ENCODE measurements around the gene MRPS15. TPM values are rescaled to one million over a fixed set of nuclear protein-coding genes. Genes with fewer than 3 reads are reported as not detected.
A peak's percentile ranks its signal among the peaks of the same experiment; 100 is the strongest.

The MRPS15 gene
- total RNA-seq, 2 experiments from 2014 or later, result 137 to 149 TPM

- H3K27me3 Mint-ChIP-seq, result no peaks in the 10 kb centered on the region
- no peak overlapping the region for H3K4me3 Mint-ChIP-seq
- H3K36me3 Mint-ChIP-seq, result no peaks in the 10 kb centered on the region
These were observed 11.9 kb upstream of the MRPS15 start for GRCh38 chr1:36475910-36476604.

GRCh38 chr1:36475341-36475740, 11.2 kb upstream of the MRPS15 start:
- Mint-ChIP-seq H3K4me1 (no peaks in the 10 kb centered on the region), H3K27me3 (no peaks in the 10 kb centered on the region), H3K36me3 (no peaks in the 10 kb centered on the region), H3K4me3 (no peak overlapping the region), H3K27ac (no peak overlapping the region), H3K9me3 (no peaks in the 10 kb centered on the region)
- DNase-seq, result no peak

More at GRCh38 chr1:36475910-36476604, 11.9 kb upstream of the MRPS15 start:
- no peak overlapping the region for H3K27ac Mint-ChIP-seq
- H3K4me1 Mint-ChIP-seq, result no peaks in the 10 kb centered on the region
- no peaks in the 10 kb centered on the region for H3K9me3 Mint-ChIP-seq
- DNase-seq, result no peak

- Mint-ChIP-seq H3K27ac (no peak overlapping the region), H3K36me3 (no peaks in the 10 kb centered on the region), H3K4me1 (no peaks in the 10 kb centered on the region), H3K27me3 (no peaks in the 10 kb centered on the region), H3K4me3 (no peak overlapping the region), H3K9me3 (no peaks in the 10 kb centered on the region)
- no peak for DNase-seq
These were observed 8.5 kb upstream of the MRPS15 start for GRCh38 chr1:36472656-36473055.

GRCh38 chr1:36471830-36472641, 7.9 kb upstream of the MRPS15 start:
- Mint-ChIP-seq H3K9me3 (no peaks in the 10 kb centered on the region), H3K27ac (no peak overlapping the region)

GRCh38 chr1:36469163-36469562, 5.0 kb upstream of the MRPS15 start:
- DNase-seq, result no peak
- no peaks in the 10 kb centered on the region for H3K27me3 Mint-ChIP-seq
- no peak overlapping the region for H3K4me3 Mint-ChIP-seq
- no peak overlapping the region for H3K27ac Mint-ChIP-seq
- H3K36me3 Mint-ChIP-seq, result peaks cover under 1% of the 10 kb centered on the region
- peaks cover 6% of the 10 kb centered on the region for H3K4me1 Mint-ChIP-seq
- H3K9me3 Mint-ChIP-seq, result no peaks in the 10 kb centered on the region

More at GRCh38 chr1:36471830-36472641, 7.9 kb upstream of the MRPS15 start:
- no peaks in the 10 kb centered on the region for H3K4me1 Mint-ChIP-seq
- DNase-seq, result no peak
- no peaks in the 10 kb centered on the region for H3K27me3 Mint-ChIP-seq
- no peaks in the 10 kb centered on the region for H3K36me3 Mint-ChIP-seq
- no peak overlapping the region for H3K4me3 Mint-ChIP-seq

GRCh38 chr1:36467700-36468455, 3.7 kb upstream of the MRPS15 start:
- Mint-ChIP-seq H3K4me1 (peaks cover 10% of the 10 kb centered on the region), H3K4me3 (no peak overlapping the region), H3K36me3 (peaks cover 3% of the 10 kb centered on the region), H3K9me3 (no peaks in the 10 kb centered on the region), H3K27me3 (no peaks in the 10 kb centered on the region), H3K27ac (no peak overlapping the region)
- no peak for DNase-seq

- no peak for DNase-seq
- no peak overlapping the region for H3K4me3 Mint-ChIP-seq
- H3K27ac Mint-ChIP-seq, result no peak overlapping the region
- peaks cover 13% of the 10 kb centered on the region for H3K4me1 Mint-ChIP-seq
- H3K36me3 Mint-ChIP-seq, result peaks cover 8% of the 10 kb centered on the region
- no peaks in the 10 kb centered on the region for H3K27me3 Mint-ChIP-seq
- H3K9me3 Mint-ChIP-seq, result no peaks in the 10 kb centered on the region
These were observed 2.8 kb upstream of the MRPS15 start for GRCh38 chr1:36467027-36467410.

GRCh38 chr1:36466370-36467026, 2.3 kb upstream of the MRPS15 start:
- no peaks in the 10 kb centered on the region for H3K9me3 Mint-ChIP-seq
- no peak overlapping the region for H3K4me3 Mint-ChIP-seq
- peaks cover 10% of the 10 kb centered on the region for H3K36me3 Mint-ChIP-seq
- peaks cover 18% of the 10 kb centered on the region for H3K4me1 Mint-ChIP-seq
- H3K27ac Mint-ChIP-seq, result no peak overlapping the region
- H3K27me3 Mint-ChIP-seq, result no peaks in the 10 kb centered on the region
- no peak for DNase-seq

- H3K4me3 Mint-ChIP-seq, result no peak overlapping the region
- H3K27ac Mint-ChIP-seq, result no peak overlapping the region
- no peaks in the 10 kb centered on the region for H3K9me3 Mint-ChIP-seq
- H3K4me1 Mint-ChIP-seq, result peaks cover 20% of the 10 kb centered on the region
- no peaks in the 10 kb centered on the region for H3K27me3 Mint-ChIP-seq
- no peak for DNase-seq
- H3K36me3 Mint-ChIP-seq, result peaks cover 13% of the 10 kb centered on the region
These were observed 1.7 kb upstream of the MRPS15 start for GRCh38 chr1:36465731-36466369.

GRCh38 chr1:36464605-36465393, 615 bp upstream of the MRPS15 start:
- H3K9me3 Mint-ChIP-seq, result no peaks in the 10 kb centered on the region
- H3K4me1 Mint-ChIP-seq, result peaks cover 20% of the 10 kb centered on the region
- H3K36me3 Mint-ChIP-seq, result peaks cover 18% of the 10 kb centered on the region
- peak overlapping the region; percentile 100 for H3K4me3 Mint-ChIP-seq
- H3K27me3 Mint-ChIP-seq, result no peaks in the 10 kb centered on the region
- DNase-seq, result no peak
- H3K27ac Mint-ChIP-seq, result peak overlapping the region; percentile 94

- H3K4me1 Mint-ChIP-seq, result peaks cover 32% of the 10 kb centered on the region
- DNase-seq, result no peak
These were observed 751 bp downstream of the MRPS15 start for GRCh38 chr1:36463463-36463802.

GRCh38 chr1:36458910-36459309, 5.3 kb downstream of the MRPS15 start:
- peaks cover 28% of the 10 kb centered on the region for H3K36me3 Mint-ChIP-seq
- H3K27me3 Mint-ChIP-seq, result no peaks in the 10 kb centered on the region
- peak overlapping the region; percentile 38 for H3K4me3 Mint-ChIP-seq
- peak overlapping the region; percentile 86 for H3K27ac Mint-ChIP-seq
- peaks cover 37% of the 10 kb centered on the region for H3K4me1 Mint-ChIP-seq
- peak; percentile 59 for DNase-seq
- no peaks in the 10 kb centered on the region for H3K9me3 Mint-ChIP-seq

More at GRCh38 chr1:36463463-36463802, 751 bp downstream of the MRPS15 start:
- H3K27me3 Mint-ChIP-seq, result no peaks in the 10 kb centered on the region
- H3K27ac Mint-ChIP-seq, result peak overlapping the region; percentile 94
- peak overlapping the region; percentile 100 for H3K4me3 Mint-ChIP-seq
- H3K36me3 Mint-ChIP-seq, result peaks cover 22% of the 10 kb centered on the region
- no peaks in the 10 kb centered on the region for H3K9me3 Mint-ChIP-seq

GRCh38 chr1:36457691-36458090, 6.5 kb downstream of the MRPS15 start:
- Mint-ChIP-seq H3K4me1 (peaks cover 33% of the 10 kb centered on the region), H3K9me3 (no peaks in the 10 kb centered on the region), H3K36me3 (peaks cover 27% of the 10 kb centered on the region), H3K27ac (peak overlapping the region; percentile 86), H3K27me3 (no peaks in the 10 kb centered on the region), H3K4me3 (no peak overlapping the region)
- no peak for DNase-seq

All from activated naive CD8-positive, alpha-beta T cell treated with anti-CD3 and anti-CD28 coated beads for 36 hours (primary cell).